ENCODE results near the gene ETS2.

ETS2 gene

DNA sequence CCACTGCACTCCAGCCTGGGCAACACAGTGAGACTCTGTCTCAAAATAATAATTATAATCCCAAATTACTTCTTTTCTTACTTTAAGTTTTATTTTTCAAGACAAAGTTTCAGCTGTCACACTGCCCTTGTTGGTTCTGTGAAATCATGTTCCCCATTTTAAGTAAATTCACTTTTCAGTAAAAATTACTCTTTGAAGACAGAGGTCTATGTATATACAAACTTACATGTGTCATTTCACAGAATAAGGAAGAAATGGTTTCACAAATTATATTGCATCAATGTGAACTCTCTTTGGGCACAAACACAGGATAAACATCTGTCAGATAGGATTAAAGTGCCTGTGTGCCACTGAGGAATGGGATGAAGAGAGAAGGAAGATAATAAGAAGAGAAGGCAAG, 33.1 kb upstream of the ETS2 start:
- H3K4me3 Mint-ChIP-seq, result no peak overlapping the region
- peak overlapping the region; percentile 5 for H3K27ac Mint-ChIP-seq
- no peaks in the 10 kb centered on the region for H3K9me3 Mint-ChIP-seq
- intact Hi-C loops (cut with micrococcal nuclease), result loop anchor here (5.0 kb wide), 1 partner anchor 35 kb away; no protein-coding TSS in a partner anchor
- H3K4me1 Mint-ChIP-seq (ENCODE audit: low read depth), result peaks cover 50% of the 10 kb centered on the region
- H3K27me3 Mint-ChIP-seq, result peaks cover 90% of the 10 kb centered on the region
- no peaks in the 10 kb centered on the region for H3K36me3 Mint-ChIP-seq (ENCODE audit: low read depth)

- H3K27me3 Mint-ChIP-seq, result peaks cover 88% of the 10 kb centered on the region
- H3K36me3 Mint-ChIP-seq (ENCODE audit: low read depth), result no peaks in the 10 kb centered on the region
- H3K4me1 Mint-ChIP-seq (ENCODE audit: low read depth), result peaks cover 51% of the 10 kb centered on the region
- H3K27ac Mint-ChIP-seq, result peak overlapping the region; percentile 5
- peaks cover 3% of the 10 kb centered on the region for H3K9me3 Mint-ChIP-seq
- peak overlapping the region; percentile 4 for H3K4me3 Mint-ChIP-seq
- intact Hi-C loops (cut with micrococcal nuclease), result loop anchor here (5.0 kb wide), 1 partner anchor 36 kb away; no protein-coding TSS in a partner anchor
Measured at GRCh38 chr21:38773099-38774061, 32.3 kb upstream of the ETS2 start.

GRCh38 chr21:38774152-38774551, 31.6 kb upstream of the ETS2 start:
- H3K27me3 Mint-ChIP-seq, result peaks cover 88% of the 10 kb centered on the region

DNA sequence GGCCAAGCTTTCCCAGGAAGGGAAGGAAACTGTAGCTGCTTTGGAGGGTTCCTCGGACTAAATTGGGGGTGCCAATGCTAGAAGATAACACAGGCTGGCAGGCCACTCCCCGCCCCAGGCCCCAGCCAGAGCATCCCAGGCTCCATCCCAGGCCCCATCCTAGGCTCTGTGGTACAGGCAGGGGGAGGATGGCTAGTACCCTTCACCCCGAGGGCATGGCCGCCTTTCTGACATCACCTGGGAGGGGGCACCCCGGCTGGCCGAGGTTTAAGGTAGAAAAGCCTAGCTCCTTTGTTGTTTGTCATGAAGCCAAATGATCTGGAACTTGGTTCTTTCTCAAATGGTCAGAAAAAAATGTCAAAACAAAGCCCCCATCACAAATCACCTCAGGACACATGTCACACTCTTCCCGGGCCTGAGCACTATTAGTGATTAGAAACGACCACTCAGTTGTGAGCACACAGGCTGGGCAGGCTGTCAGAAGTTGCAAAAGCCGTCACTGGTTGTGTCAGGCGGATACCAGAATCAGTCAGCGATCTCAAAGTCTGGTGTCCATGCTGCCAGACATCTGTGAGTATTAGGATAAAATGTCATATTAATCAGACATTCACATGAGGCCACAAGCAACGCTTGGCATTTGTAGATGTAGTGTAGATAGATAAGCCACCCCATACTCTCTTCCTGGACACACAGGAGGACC, 31.0 kb upstream of the ETS2 start:
- no peak overlapping the region for H3K4me3 Mint-ChIP-seq
- no peaks in the 10 kb centered on the region for H3K36me3 Mint-ChIP-seq (ENCODE audit: low read depth)
- H3K9me3 Mint-ChIP-seq, result peaks cover 9% of the 10 kb centered on the region
- peaks cover 88% of the 10 kb centered on the region for H3K27me3 Mint-ChIP-seq
- intact Hi-C loops (cut with micrococcal nuclease), result loop anchor here (5.0 kb wide), 1 partner anchor 37 kb away; no protein-coding TSS in a partner anchor
- no peak overlapping the region for H3K27ac Mint-ChIP-seq
- H3K4me1 Mint-ChIP-seq (ENCODE audit: low read depth), result peaks cover 40% of the 10 kb centered on the region

More at GRCh38 chr21:38774152-38774551, 31.6 kb upstream of the ETS2 start:
- peaks cover 43% of the 10 kb centered on the region for H3K4me1 Mint-ChIP-seq (ENCODE audit: low read depth)
- H3K36me3 Mint-ChIP-seq (ENCODE audit: low read depth), result no peaks in the 10 kb centered on the region
- intact Hi-C loops (cut with micrococcal nuclease), result loop anchor here (5.0 kb wide), 1 partner anchor 37 kb away; no protein-coding TSS in a partner anchor
- H3K4me3 Mint-ChIP-seq, result no peak overlapping the region
- peaks cover 9% of the 10 kb centered on the region for H3K9me3 Mint-ChIP-seq
- no peak overlapping the region for H3K27ac Mint-ChIP-seq

DNA sequence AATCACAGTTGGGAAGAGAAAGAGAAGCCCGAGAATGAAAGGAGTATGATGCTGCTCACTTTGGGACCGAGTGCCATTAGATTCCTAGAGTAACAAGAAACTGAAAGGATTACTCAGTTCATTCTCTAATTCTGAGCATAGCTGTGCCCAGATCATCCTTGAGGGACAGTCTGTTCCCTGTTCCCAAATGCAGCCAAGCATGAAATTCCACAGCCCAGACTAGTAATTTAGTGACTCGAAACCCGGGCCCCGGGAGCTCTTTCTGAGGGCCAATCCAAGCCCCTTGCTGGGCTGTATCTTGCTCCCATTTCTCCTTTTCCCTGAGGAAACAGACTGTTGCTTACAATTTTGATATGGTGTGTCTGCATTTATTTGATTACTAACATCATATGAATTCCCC, 30.0 kb upstream of the ETS2 start:
- Mint-ChIP-seq H3K9me3 (peaks cover 9% of the 10 kb centered on the region), H3K27ac (no peak overlapping the region), H3K4me3 (no peak overlapping the region), H3K27me3 (peaks cover 92% of the 10 kb centered on the region), H3K36me3 (ENCODE audit: low read depth) (no peaks in the 10 kb centered on the region), H3K4me1 (ENCODE audit: low read depth) (peaks cover 45% of the 10 kb centered on the region)
- intact Hi-C loops (cut with micrococcal nuclease), result no loop called here

- Mint-ChIP-seq H3K9me3 (peaks cover 16% of the 10 kb centered on the region), H3K36me3 (ENCODE audit: low read depth) (peaks cover 6% of the 10 kb centered on the region), H3K27me3 (peaks cover 92% of the 10 kb centered on the region), H3K27ac (no peak overlapping the region), H3K4me3 (no peak overlapping the region), H3K4me1 (ENCODE audit: low read depth) (peaks cover 49% of the 10 kb centered on the region)
- intact Hi-C loops (cut with micrococcal nuclease), result no loop called here
Measured at GRCh38 chr21:38777015-38777414, 28.7 kb upstream of the ETS2 start.

- no peak overlapping the region for H3K27ac Mint-ChIP-seq
Measured at GRCh38 chr21:38777531-38777930, 28.2 kb upstream of the ETS2 start.

DNA sequence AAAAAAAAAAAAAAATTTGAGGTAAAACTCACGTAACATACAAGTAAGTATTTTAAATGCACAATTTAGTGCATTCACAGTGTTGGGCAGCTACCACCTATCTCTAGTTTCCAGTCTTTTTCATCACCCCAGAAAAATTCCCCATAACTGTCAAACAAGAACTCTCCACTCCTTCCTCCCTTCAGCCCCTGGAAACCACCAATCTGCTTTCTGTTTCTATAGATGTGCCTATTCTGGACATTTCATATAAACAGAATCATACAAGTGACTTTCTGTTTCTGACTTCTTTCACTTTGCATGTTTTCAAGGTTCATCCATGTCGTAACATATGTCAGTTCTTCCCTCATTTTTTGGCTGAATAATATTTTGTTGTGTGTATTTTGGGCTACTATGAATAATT, 24.9 kb upstream of the ETS2 start:
- H3K4me3 Mint-ChIP-seq, result no peak overlapping the region
- H3K36me3 Mint-ChIP-seq (ENCODE audit: low read depth), result peaks cover 18% of the 10 kb centered on the region
- intact Hi-C loops (cut with micrococcal nuclease), result no loop called here
- peaks cover 82% of the 10 kb centered on the region for H3K27me3 Mint-ChIP-seq
- H3K27ac Mint-ChIP-seq, result no peak overlapping the region
- peaks cover 29% of the 10 kb centered on the region for H3K9me3 Mint-ChIP-seq
- H3K4me1 Mint-ChIP-seq (ENCODE audit: low read depth), result peaks cover 31% of the 10 kb centered on the region

More at GRCh38 chr21:38777531-38777930, 28.2 kb upstream of the ETS2 start:
- Mint-ChIP-seq H3K36me3 (ENCODE audit: low read depth) (peaks cover 11% of the 10 kb centered on the region), H3K27me3 (peaks cover 89% of the 10 kb centered on the region), H3K9me3 (peaks cover 21% of the 10 kb centered on the region), H3K4me3 (no peak overlapping the region), H3K4me1 (ENCODE audit: low read depth) (peaks cover 45% of the 10 kb centered on the region)
- intact Hi-C loops (cut with micrococcal nuclease), result no loop called here

- no peak overlapping the region for H3K27ac Mint-ChIP-seq
- H3K4me1 Mint-ChIP-seq (ENCODE audit: low read depth), result peaks cover 9% of the 10 kb centered on the region
- H3K27me3 Mint-ChIP-seq, result peaks cover 61% of the 10 kb centered on the region
- peaks cover 20% of the 10 kb centered on the region for H3K9me3 Mint-ChIP-seq
- no peak overlapping the region for H3K4me3 Mint-ChIP-seq
- H3K36me3 Mint-ChIP-seq (ENCODE audit: low read depth), result peaks cover 18% of the 10 kb centered on the region
- intact Hi-C loops (cut with micrococcal nuclease), result no loop called here
Measured at GRCh38 chr21:38784458-38785266, 21.1 kb upstream of the ETS2 start.

DNA sequence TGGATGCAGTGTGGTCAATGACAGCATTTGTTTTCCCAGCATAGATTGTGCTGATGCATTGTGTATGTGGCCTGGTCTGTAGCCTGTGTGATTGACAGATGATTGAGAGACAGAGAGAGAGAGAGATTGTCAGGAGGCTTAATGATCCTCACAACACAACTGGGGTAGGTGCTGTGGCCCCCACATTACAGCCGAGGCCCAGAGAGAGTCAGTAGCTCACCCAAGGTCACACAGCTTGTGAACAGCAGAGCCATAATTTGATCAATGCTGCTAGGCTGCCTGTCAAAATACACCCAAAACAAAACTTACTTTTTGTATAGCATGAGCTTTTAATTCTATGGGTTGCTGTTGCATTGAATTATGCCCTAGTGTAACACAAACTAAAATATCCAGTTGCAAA, 20.2 kb upstream of the ETS2 start:
- Mint-ChIP-seq H3K4me1 (ENCODE audit: low read depth) (peaks cover 12% of the 10 kb centered on the region), H3K4me3 (no peak overlapping the region), H3K27me3 (peaks cover 59% of the 10 kb centered on the region), H3K9me3 (peaks cover 20% of the 10 kb centered on the region), H3K27ac (no peak overlapping the region), H3K36me3 (ENCODE audit: low read depth) (peaks cover 18% of the 10 kb centered on the region)
- intact Hi-C loops (cut with micrococcal nuclease), result no loop called here

GRCh38 chr21:38787016-38787415, 18.7 kb upstream of the ETS2 start:
- Mint-ChIP-seq H3K27me3 (peaks cover 52% of the 10 kb centered on the region), H3K4me1 (ENCODE audit: low read depth) (peaks cover 14% of the 10 kb centered on the region), H3K36me3 (ENCODE audit: low read depth) (peaks cover 12% of the 10 kb centered on the region), H3K27ac (no peak overlapping the region), H3K4me3 (no peak overlapping the region), H3K9me3 (peaks cover 13% of the 10 kb centered on the region)
- intact Hi-C loops (cut with micrococcal nuclease), result no loop called here

- intact Hi-C loops (cut with micrococcal nuclease), result no loop called here
Measured at GRCh38 chr21:38787461-38788274, 18.1 kb upstream of the ETS2 start.

More at GRCh38 chr21:38787461-38788274, 18.1 kb upstream of the ETS2 start:
- Mint-ChIP-seq H3K27me3 (peaks cover 49% of the 10 kb centered on the region), H3K4me3 (no peak overlapping the region), H3K4me1 (ENCODE audit: low read depth) (peaks cover 14% of the 10 kb centered on the region), H3K27ac (no peak overlapping the region), H3K9me3 (peaks cover 6% of the 10 kb centered on the region), H3K36me3 (ENCODE audit: low read depth) (peaks cover 6% of the 10 kb centered on the region)

All from dendritic cell treated with granulocyte-macrophage colony-stimulating factor and Interleukin-4, amounts not matched to agents 40 ng/mL and 50 ng/mL, for 4 days (primary cell).